GM08714 (cell line): ENCODE data around the gene BRS3.

ENCODE experiments used
- H3K4me3 ChIP-seq: fragments of 200-500 bp; sonication (Bioruptor generic); 2 replicates; pipeline ENCODE4 v1.5.1; 2014; ENCODE audit warnings: mild to moderate bottlenecking, low read length, inconsistent platforms
- ZNF274 ChIP-seq: IDR thresholded peaks from 2 replicates; pipeline ENCODE4 v1.6.1; 2012; ENCODE audit warnings: mild to moderate bottlenecking, low read depth, low read length

Gene BRS3

DNA sequence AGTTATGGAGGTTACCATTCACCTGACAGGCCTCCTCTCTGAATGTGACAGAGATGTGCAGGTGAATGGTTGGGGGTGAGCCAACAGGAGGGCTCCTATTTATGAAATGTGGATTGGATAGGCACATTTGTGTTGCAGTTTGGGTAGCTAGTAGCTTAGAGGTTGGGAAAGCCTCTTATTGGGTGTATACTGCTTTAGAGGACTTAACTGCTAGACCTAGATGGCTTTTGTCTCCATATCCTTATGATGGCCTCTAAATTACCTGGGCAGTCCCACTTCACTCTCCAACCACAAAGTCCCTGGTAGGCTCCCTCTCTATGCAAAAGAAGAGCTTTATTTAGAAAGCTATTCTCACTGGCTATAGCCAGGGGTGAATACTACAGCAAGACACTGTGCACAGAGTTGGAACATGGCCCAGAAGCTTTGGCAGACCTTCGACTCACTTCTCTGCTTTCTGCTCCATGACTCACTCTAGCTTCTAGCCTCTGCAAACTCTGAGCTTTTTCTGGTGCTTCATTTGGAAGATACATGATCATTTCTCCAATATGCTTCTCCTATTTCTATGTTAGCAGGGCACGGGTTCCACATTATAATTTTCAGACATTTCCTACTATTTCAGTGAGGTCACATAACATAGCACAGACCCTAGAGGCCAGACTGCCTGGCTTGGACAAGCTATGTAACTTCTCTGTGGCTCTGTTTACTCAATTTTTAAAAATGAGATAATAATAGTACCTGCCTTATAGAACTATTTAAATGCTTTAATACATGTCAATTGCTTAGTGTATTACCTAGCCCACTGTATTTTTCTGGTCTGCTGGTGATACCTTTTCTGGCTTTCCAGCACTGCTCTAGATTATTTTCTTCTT is 38.2 kb downstream of the BRS3 start:
- no peak for TF ChIP-seq ZNF274
- no peak overlapping the region for H3K4me3 ChIP-seq

DNA sequence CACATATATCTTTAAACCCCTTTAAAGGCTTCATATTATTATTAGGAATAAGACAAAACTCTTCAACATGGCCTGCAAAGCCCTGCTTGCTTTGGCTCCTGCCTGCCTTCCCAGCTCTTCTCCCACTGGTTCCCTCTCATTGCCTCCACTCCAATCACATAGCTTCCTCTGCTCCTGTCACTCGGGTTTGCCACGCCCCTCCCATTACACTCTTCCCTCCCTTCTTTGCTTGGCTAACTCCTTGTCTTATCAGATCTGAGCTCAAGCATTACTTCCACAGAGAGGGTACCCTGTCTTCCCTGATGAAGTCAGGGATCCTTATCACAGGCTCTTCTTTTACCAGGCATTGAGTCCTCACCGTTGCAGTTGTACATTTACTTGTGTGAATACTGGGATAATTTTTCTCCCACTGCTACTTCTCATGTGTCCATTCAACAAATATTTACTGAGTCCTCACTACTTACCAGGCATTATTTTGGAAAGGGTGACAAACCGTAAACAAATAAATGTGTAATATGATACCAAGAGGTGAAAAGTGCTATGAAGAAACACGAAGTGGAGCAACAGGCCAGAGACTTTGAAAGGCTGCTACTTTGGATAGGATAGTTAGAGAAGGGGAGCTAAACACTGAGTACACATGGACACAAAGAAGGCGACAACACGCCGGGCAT is 41.0 kb downstream of the BRS3 start:
- TF ChIP-seq ZNF274, result no peak

DNA sequence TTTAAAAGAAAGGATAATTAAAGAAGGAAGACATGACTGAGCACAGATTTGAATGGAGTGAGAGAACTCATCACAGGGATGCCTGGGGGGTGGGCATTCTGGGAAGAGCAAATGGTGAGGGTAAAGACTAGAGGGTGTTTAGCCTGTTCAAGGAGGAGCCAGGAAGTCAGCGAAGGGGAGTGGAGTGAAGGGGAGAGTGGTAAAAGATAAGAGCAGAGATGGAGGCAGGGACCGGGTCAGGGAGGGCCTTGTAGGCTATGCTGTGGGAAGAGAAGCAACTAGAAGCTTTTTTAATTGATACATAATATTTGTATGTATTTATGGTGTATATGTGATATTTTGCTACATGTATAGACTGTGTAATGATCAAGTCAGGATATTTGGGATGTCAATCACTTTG is 42.0 kb downstream of the BRS3 start:
- H3K4me3 ChIP-seq, result no peak overlapping the region
- no peak for TF ChIP-seq ZNF274

More for the DNA sequence above, 41.0 kb downstream of the BRS3 start:
- H3K4me3 ChIP-seq, result no peak overlapping the region

DNA sequence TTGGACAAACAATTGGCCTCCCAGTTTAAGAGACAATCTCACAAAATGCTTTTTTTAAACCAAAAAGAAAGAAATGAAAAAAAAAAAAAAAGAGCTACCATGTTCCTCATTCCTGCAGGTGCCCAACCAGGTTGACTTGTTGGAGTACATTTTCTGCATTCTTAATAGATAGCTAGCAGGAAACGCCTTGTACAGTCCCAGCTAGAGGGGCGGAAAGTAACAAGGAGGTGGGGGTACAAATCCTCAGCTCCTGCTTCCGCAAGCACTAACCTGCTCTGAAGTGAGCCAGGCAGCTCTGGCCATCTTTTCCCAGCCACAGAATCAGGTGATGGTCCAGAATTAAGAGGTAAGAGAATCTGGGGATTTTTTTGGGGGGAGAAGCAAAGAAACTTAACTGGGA is 44.2 kb downstream of the BRS3 start, which contains the start of gene VGLL1:
VGLL1 (plus strand) TSS at position 265 of the 400 bp plus-strand sequence. CDS start 3,806 bp downstream, outside the sequence.
- TF ChIP-seq ZNF274, result no peak
- H3K4me3 ChIP-seq, result no peak within 1 kb of the TSS

DNA sequence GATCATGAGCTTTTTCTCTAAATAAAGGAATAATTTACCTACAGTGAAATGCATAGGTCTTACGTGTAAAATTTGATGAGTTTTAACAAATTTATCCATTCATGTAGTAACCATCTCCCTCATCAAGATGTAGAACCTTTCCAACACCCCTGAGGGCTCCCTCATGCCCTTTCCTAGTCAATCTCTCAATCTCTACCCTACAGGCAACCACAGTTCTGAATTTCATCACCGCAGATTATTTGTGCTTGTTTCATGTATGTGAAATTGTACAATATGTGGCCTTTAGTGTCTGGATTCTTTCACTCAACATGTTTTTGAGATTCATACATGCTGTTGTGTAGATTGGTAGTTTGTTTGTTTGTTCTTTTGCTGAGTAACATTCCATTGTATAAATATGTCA is 46.4 kb downstream of the BRS3 start:
- TF ChIP-seq ZNF274, result no peak
- no peak overlapping the region for H3K4me3 ChIP-seq

DNA sequence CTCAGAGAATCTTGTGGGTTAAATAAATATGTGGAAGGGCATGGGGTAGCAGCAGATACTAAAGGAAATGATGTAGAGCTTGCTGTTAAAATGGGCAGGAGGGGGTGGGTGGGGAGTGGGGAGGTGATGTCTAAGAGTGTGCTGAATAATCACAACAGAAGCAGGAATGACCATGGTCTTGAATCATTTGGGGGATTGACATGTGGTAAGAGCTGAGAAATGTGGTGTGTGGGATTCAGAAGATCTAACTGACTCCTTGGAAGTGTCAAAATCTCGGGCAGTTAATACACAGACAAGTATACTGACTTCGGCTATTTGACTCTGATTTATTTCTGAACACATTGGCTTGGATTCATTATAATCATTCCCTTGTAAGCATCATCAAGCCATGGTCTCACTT is 51.1 kb downstream of the BRS3 start:
- TF ChIP-seq ZNF274, result no peak
- no peak overlapping the region for H3K4me3 ChIP-seq

DNA sequence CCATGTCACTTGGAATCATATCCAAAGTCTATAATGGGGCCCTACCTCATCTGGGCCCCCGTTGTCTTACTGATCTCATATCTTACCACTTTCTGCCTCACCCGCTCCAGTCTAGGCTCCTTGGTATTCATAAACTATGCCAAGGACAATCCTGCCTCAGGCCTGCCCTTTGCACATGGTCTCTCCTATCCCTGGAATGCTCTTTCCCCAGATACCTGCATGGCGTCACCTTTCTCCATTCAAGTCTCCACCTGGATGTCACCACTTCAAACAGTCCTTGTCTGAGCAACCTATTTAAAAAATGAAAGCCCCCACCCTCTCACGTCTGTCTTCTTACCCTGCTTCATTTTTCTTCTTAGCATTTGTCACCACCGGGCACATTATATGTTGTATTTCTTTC is 52.5 kb downstream of the BRS3 start:
- H3K4me3 ChIP-seq, result no peak overlapping the region
- no peak for TF ChIP-seq ZNF274

DNA sequence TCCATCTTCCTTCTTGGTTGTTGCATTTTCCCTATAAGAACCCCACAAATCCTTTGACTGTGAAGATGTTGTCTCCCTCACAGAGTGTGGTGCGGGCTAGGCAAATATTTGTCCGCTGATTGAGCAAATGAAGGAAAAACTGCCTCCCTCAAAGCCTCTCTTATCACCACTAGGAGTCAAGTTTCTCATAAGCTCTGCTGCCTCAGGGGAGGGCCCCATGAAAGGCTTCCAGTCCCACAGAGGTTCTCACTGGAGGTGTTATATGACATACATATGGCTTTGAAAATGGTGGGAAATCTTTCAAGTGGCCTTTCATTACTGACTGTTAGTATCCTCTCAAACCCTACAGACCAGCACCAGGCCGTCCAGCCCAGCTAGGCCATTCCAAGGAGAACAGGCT is 53.5 kb downstream of the BRS3 start:
- no peak overlapping the region for H3K4me3 ChIP-seq
- no peak for TF ChIP-seq ZNF274

DNA sequence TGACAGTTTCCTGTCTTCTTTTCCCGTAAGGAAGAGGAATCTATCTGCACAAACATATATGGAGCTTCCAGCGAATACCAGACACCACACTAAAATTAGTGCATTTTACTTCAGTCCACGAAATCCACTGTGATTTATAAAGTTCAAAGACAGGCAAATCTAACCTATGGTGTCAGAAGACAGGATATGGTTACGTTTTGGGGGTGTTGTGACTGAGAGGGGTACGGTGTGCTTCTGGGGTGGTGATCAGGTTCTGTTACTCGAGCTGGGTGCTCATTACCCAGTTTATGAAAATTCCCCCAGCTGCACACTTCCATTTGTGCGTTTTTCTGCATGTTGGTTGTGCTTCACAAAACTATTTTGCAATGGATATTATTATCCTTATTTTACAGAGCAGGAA is 54.5 kb downstream of the BRS3 start:
- no peak for TF ChIP-seq ZNF274
- no peak overlapping the region for H3K4me3 ChIP-seq
